GM18861 (cell line): ENCODE results near the gene PYGO1.
"Not testable (repeated sequence)": the region's sequence is repeated elsewhere in the genome, so short reads cannot be mapped to it uniquely, and the experiment has no call there.

Source experiments
- ATAC-seq: cut with Tn5 transposase; IDR thresholded peaks from one replicate; pipeline ENCODE4 v1.9.1; 2021; ENCODE audit not compliant: unreplicated experiment

Gene PYGO1, protein sequence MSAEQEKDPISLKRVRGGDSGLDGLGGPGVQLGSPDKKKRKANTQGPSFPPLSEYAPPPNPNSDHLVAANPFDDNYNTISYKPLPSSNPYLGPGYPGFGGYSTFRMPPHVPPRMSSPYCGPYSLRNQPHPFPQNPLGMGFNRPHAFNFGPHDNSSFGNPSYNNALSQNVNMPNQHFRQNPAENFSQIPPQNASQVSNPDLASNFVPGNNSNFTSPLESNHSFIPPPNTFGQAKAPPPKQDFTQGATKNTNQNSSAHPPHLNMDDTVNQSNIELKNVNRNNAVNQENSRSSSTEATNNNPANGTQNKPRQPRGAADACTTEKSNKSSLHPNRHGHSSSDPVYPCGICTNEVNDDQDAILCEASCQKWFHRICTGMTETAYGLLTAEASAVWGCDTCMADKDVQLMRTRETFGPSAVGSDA

DNA sequence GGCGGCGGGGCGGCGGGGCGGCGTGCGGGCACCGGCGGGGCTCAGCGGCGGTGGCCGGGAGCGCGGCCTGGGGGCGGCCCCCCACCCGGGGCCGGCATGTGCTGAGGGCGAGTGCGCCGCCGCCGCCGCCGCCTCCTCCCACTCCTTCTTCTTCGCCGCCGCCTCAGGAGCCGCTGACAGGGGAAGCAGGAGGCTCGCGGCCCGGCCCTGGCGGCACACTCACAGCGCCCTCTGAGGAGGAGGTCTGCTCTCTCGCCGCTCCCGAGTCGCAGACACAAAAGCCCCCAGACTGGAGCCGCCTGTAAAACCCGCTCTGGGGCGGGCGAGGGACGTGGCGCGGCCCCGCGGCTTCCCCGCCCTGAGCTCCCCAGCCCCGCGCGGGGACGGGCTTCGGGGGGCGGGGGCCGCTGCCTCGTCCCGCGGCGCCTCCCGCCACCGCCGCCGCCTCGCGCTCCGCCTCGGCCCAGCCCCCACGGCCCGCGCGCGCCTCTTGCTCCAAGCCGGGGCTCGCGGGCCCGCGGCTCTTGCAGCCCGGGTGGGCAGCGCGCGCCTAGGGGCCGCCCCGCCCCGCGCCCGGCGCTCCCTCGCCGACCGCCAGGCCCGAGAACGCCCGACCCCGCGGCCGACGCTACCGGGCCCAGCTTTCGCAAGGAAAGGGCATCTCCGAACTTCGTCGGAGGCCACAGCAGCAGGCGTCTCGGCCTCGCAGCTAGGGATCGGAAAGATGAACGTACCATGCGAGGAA, at the start of gene PYGO1:
PYGO1 (minus strand) TSS at position 276 of the 745 bp plus-strand sequence. CDS start 462 bp downstream, outside the sequence.
- ATAC-seq: no peak

DNA sequence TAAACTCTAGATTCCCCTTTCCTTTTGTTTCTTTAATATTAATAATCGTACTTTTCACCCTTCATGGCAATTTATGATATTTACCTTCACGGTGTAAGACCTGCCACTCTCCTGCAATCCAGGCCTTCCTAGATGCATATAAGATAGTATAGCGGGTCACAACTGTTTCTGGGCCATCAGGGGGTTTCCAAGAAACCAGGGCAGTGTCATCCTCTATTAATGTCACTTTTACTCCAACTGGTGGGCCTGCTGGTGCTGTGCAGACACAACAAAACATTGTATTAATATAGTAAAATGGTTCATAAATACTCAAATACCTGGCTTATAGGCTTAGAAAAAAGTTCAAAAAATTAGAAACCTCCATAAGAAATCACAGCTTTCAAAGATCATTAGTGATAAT, 48.9 kb upstream of the PYGO1 start:
- no peak for ATAC-seq

DNA sequence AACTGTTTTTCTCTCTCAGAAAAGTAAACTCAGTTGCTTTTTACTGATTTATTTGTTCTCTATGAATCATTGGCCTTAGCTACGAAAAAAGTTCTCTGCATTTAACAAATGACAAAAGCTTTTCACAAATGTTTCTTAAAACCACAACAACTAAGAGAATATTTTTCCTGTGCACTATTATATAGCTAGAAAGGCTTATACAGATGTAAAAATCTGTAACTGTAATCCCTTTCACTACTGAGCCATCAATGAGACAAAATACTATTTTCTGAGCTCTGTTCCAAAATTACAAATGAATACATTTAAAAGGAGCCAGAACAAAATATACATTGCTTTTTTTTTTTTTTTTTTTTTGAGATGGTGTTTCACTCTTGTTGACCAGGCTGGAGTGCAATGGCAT, 45.6 kb upstream of the PYGO1 start:
- ATAC-seq: no peak

DNA sequence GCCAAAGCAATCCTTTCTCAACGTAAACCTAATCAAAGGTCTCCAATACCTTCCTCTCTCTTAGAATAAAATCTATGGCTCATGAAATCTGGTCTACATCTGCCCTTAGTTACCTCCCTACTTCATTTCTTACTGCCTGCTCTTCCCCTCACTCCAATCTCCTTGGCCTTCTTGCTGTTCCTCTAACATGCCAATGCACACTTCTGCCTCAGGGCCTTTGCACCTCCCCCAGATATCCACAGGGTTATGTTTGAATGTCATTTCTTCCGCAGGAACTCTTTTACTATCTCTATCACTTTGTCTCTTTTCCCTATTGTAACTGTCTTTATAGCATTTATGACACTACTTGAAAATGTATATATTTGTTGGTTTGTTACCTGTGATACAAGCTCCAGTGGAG, 44.3 kb upstream of the PYGO1 start:
- no peak for ATAC-seq

DNA sequence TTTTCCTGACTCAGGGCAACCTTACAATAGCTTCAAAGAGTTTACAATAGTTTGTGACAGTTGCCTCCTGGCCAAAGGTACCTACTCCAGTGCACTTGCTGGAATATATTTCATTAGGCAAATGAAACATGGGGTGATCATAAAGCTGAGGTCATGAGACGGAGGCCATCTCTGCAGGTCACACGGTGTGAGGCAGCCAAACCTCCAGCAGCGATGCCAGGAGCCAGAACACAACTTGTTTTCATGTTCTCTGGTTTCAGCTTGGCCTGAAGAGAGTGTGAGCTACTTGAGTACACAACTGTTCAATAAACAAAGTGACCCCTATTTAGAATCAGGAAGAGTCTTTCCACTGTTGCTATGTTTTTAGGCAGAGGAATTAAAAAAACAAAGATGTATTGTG, 42.7 kb upstream of the PYGO1 start:
- ATAC-seq: no peak

DNA sequence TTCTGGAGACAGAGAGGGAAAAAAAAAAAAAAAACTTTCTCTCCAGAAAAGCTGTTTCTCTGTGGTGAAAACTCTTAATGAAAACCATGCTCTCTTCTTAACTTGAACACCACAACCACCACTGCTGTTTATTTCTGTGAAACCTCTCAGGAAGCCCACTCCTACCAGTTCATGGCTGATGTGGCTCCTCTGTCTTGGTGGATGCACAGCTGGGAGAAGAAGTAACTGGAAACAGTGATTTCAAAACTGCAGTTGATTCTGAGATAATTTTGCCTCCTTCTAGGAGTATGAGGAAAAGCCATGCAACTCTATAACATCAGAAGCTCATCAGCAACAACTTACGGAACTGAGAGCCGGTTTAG, 40.2 kb upstream of the PYGO1 start:
- ATAC-seq: no peak

DNA sequence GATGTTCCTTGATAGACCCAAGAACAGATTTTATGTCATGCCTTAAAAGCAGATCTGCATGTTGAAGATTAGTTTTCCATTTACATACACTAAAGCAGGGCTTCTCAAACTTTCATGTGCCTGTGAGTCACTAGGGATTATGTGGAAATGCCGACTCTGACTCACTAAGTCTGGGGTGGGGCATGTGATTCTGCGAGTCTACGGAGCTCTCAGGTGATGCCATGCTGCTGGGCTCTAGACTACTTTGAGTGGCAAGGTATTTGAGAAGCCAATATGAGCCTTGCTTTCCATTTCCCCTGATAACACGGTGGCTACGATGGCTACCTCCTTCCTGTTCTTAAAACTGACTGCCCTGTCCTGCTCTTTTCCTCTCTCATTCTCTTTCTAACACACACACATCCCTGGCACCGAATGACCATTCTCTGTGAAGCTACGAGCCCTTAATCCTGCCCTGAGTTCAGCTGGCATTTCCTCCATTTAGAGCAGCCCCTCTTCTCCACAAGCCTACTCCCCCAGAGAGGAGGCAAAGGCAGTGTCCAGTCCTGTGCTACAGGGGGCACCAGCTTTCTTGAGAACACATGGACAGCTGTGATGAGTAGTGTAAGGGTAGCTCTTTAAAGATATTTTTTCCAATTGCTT, 39.7 kb upstream of the PYGO1 start:
- ATAC-seq: no peak

DNA sequence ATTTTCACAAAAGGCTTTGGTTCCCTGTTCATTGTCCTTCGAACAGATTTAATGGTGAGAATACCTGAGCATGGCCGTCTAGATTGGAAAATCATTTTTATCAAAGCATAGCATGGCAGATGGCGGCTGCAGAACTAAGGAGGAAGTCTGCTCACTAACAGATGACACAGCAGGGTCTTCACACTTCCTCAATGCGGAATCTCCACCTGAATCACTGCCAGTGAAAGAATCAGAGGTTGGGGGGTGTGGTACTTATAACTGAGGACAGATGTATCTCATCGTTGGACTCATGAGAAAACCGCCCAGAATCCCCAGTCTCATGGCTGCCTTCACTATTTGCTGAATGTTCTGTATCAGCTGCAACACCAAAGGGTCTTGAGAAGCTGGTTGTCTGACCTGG, 31.6 kb upstream of the PYGO1 start:
- no peak for ATAC-seq

DNA sequence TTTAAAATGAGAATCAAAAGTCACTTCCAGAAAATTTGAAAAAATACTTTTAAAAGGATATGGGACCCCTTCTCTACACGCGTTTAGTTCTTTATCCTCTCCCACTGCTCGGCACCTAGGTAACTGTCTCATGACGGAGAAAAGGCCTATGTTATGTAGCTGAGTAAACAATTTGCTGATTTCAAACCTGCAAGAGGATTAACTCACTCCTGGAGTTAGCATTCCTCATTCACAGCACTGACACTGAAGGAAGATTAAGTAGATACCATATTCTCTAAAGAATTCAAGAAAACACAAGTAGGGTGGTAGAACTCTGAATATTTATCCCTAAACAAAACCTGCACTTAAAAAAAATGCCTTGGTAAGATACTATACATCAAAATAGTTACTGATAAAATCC, 30.2 kb upstream of the PYGO1 start:
- no peak for ATAC-seq

DNA sequence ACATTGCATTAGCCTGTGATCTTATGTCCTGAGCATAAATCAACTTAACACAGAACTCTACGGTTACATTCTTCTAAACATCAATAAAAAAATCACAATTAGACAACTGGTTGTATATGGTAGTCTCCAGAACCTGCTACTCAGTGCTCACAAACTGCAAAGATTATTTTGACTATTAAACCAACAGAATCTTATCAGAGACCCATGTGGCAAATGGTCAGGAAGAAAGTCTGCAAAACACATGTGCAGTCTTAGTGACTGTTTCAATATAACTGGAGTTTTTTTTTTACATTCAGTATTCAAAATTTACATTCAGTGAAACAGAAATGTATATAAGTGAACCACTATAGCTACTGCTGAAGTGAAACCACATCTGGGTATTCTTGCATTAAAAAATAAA, 27.3 kb upstream of the PYGO1 start:
- ATAC-seq: no peak

DNA sequence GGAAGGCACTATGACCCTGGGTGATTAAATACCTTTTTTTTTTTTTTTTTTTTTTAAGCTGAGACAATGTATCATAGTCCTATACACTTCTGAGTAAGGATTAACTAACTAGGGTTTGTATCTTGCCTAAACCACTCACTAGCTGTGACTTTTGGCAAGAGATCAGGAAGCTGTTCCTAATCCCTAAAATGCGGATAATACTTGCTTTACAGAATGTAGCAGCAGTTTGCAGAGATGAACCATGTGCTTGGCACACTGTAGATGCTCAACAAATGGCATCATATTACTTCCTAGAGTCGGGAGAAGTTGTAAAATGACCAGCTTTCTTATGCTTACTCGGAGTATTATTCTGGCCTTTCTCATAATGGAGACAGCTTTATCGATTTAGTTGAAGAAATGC, 25.6 kb upstream of the PYGO1 start:
- no peak for ATAC-seq

DNA sequence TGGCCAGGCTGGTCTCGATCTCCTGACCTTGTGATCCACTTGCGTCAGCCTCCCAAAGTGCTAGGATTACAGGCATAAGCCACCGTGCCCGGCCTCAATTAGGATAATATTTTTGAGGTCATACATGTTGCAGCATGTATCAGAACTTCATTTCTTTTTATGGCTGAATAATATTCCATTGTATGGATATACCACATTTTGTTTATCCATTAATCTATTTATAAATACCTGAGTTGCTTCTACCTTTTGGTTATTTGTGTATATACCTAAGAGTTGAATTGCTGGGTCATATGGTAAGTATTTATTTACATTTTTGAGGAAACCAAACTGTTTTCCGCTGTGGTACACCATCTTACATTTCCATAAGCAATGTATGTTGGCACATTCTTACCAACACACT, 18.1 kb upstream of the PYGO1 start:
- no peak for ATAC-seq

DNA sequence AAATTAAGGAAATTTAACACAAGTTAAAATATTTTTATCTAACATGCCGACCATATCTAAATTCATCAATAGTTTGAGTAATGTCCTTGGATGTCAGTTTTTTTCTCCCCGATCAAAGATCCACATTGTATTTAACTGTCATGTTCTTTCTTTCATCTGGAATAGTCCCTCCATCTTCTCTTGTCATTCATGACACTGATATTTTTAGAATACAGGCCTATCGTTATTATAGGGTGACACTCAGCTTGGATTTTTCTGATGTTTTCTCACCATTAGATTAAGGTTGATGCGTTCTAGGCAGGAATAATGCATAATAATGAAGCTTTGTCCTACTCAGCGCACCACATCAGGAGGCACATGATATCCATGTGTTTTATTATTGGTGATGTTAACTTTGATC, 13.2 kb upstream of the PYGO1 start:
- ATAC-seq: no peak

DNA sequence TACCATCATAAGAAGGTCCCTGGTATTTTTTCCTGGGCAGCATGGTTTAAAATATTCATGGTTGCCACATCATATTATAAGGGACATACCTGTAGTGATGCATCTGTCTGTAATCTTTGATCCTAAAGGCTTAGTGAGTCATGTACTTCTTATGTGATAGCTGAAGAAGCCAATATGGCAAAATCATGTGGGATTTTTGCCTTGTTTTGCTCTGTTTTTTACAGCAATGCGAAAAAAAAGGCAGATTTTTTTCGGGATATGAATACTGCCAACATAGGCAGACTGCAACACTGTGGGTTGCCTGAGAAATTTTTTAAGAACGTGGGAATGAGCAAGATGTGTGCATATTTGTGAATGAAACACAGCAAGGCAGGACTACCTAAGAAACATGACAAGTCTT, 11.3 kb upstream of the PYGO1 start:
- ATAC-seq: no peak

DNA sequence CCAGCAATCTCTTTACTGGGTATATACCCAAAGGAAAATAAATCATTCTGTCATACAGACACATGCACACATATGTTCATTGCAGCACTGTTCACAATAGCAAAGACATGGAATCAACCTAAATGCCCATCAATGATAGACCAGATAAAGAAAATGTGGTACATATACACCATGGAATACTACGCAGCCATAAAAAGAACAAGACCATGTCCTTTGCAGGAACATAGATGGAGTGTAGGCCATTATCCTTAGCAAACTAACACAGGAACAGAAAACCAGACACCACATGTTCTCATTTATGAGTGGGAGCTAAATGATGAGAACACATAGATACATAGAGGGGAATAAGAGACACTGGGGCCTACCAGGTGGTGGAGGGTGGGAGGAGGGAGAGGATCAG, 4.9 kb upstream of the PYGO1 start:
- ATAC-seq: not testable (repeated sequence)

DNA sequence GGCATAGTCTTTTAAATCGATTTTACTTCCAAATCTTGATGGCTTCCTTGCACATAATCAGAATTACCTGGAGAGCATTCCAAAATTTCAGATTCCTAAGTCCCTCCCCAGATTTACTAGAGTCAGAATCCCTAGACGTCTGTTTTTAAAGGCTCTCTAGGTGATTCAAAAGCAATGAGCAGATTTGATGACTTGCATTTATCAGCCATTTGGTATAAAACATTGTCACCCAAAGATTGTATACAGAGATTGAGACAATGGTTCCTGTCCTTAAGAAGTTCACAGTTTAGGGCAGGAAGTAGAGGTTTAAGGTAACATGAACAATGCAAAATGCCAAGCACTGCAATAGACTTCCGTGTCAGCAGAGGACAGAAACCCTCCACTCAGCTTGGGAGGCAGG, 2.6 kb upstream of the PYGO1 start:
- ATAC-seq: no peak

DNA sequence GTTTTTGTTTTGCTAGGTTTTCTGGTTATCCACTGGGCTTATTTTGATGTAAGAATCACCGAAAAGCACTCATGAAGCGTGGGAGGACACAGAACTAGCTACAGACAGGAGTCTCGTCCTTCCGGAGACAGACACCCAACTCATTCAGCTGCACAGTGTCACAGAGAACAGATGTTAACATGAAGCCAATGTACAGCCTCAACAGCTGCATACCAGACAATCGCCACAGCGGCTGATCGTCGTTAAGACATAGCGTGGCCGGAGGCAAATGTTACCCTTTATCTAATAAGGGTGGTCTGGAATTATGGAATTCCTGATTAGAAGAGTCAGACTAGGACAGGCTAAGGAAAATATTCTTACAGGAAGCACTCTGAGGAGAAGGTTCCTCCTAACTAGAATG, 1.1 kb upstream of the PYGO1 start:
- ATAC-seq: no peak

DNA sequence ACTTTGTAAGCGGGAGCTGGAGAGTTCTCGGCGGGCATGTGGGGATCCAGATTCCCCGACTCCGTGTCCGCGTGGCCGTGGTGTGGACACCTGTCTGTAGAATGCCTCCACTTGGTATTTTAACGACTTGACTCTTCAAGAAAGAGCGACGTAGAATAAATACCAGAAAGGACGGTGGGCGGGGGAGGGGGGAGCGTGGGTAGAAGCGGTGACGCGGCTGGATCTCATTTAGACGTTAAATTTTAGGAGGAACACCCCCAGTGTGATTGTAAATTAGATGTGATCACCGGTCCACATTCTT, 620 bp upstream of the PYGO1 start:
- ATAC-seq: no peak

DNA sequence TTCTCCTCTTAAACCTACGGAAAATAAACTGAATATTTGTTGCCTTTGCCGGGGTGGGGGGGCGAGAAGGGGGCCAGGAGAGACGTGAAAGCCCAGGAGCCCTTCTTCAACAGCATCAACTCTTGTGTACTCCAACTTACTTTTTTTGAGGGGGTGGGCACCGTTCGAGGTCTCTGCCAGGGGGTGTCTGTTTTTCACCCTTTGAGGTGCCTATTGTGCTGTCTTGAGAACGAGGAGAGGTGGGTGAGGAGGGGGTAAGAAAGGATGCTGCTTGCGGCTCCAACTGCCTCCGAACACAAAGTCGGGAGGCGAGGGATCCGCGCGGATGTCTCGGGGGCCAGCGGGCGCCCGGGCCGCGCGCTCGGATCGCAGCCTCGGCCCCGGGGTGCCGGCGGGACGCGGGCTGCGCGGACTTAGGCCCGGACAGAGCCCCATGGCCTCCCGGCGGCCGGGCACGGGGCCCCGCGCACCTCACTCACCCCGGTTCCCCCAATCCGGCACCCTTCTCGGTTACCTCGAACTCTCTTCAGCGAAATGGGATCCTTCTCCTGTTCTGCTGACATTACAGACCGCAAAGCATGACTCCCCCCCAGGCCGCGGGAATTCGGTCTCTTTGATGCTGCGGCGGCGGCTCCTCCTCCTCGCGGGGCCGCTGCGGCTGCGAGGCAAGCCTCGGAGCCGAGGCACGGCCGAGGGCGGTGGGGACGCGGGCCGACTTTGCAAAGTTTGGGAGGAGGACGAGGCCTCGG, 650 bp downstream of the PYGO1 start:
- ATAC-seq: no peak

DNA sequence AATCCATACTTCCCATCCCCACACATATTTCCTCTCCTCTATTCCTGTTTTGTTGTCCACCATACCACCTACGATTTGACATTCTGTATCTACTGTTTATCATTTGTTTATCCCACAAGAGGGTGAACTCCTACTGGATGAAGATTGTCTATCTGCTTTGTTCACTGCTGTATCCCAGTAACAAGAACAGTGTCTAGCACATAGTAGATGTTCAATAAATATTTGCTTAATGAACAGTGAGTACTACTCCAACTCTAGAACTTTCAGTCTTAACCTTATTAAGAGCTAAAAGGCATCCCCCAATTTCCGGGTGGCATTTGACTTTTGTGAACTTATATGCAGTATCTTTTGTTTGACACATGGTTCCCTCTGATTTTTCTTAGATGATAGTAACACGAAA, 1.3 kb downstream of the PYGO1 start:
- ATAC-seq: no peak

DNA sequence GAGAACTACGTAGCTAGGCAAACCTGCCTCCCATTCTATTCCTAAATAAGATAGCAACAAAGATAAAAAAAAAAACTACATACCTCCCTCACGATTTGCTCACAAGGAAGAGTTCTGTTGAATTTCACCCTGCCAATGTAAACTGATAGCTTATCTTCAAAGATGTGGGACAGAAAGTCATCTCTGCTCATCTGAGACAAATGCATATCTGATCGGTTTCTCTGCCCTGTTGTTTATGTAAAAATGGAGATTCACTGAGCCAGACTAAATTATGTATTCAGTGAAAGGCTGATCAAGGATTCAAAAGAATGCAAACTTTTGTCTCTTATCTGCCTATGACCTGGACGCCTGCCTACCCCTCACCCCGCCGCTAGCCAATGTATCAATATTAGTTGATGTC, 11.2 kb downstream of the PYGO1 start:
- ATAC-seq: no peak

DNA sequence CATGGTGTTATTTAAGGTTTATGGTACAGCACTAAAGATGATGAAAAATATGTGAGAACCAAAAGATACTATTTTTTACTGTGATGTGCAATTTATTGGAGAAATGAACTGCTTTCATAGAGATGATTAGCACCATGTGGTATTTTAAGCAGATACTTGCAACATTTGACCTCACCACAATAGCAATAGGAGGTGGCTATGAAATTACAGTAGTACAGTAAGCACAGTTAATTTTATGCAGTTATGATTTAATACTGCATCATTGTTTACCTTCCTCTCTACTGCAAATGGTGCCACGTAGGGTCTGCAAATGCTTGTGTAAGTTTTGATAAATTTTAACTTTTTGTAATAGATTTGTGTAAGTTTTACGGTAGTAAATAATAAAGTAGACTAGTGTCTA, 14.0 kb downstream of the PYGO1 start:
- no peak for ATAC-seq
